ENCODE data around the gene WWP2. TPM values are rescaled to one million over a fixed set of nuclear protein-coding genes. Genes with fewer than 3 reads are reported as not detected.

Gene WWP2
- total RNA-seq, 1 experiment from 2014 or later = 40.2 TPM

- no peak for DNase-seq
- Histone ChIP-seq H3K23ac (ENCODE audit: insufficient read length, low read depth, low read length) (no peak overlapping the region), H3K4me1 (ENCODE audit: insufficient read depth, low read length) (no peaks in the 10 kb centered on the region), H3T11ph (ENCODE audit: low read length) (no peak overlapping the region), H3K79me1 (ENCODE audit: insufficient read depth, low read depth, low read length, poor library complexity, severe bottlenecking) (no peaks in the 10 kb centered on the region), H3K9ac (ENCODE audit: extremely low read depth, insufficient read length, low read length) (no peak overlapping the region), H3K56ac (ENCODE audit: insufficient read length, low read depth, low read length) (no peak overlapping the region), H2AFZ (ENCODE audit: low read length) (no peak overlapping the region), H3K4me2 (ENCODE audit: insufficient read depth, insufficient read length, low read length) (no peak overlapping the region), H4K20me1 (ENCODE audit: control insufficient read depth, insufficient read depth, insufficient read length) (no peaks in the 10 kb centered on the region), H3K4ac (ENCODE audit: low read depth, low read length) (no peak overlapping the region), H3K79me2 (ENCODE audit: insufficient read depth, low read length) (no peaks in the 10 kb centered on the region), H3K9me3 (ENCODE audit: control insufficient read depth, low read depth, low read length) (no peaks in the 10 kb centered on the region), H3K27me3 (ENCODE audit: insufficient read depth, low read length) (no peaks in the 10 kb centered on the region), H4K91ac (ENCODE audit: insufficient read length, low read depth, low read length) (no peak overlapping the region), H4K8ac (replicated peaks; ENCODE audit: insufficient read length, low read depth, low read length) (no peak overlapping the region), H3K27ac (ENCODE audit: insufficient read length, low read depth, low read length) (no peak overlapping the region), H3K18ac (ENCODE audit: insufficient read length, low read depth, low read length) (no peak overlapping the region), H2BK12ac (ENCODE audit: insufficient read length, low read depth, low read length) (no peak overlapping the region), H2AK5ac (ENCODE audit: insufficient read length, low read length) (no peak overlapping the region), H3K23me2 (ENCODE audit: insufficient read length, low read depth, low read length, poor library complexity, severe bottlenecking) (no peaks in the 10 kb centered on the region), H2BK15ac (ENCODE audit: low read depth, low read length) (no peak overlapping the region), H3K14ac (ENCODE audit: insufficient read depth, low read length) (no peak overlapping the region), H2BK5ac (ENCODE audit: insufficient read length, low read length) (no peak overlapping the region), H2BK20ac (ENCODE audit: low read depth, low read length, poor library complexity, severe bottlenecking) (no peak overlapping the region), H4K5ac (ENCODE audit: insufficient read length, low read depth, low read length) (no peak overlapping the region), H2BK120ac (ENCODE audit: low read depth, low read length, poor library complexity, severe bottlenecking) (no peak overlapping the region)
- peaks cover 0 to 28% (median 5%) of the 10 kb centered on the region in 3 experiments; a peak in 3 of 7 replicates for H3K36me3 Mint-ChIP-seq (ENCODE audit: insufficient read depth in 1 of 3, low read depth in 3 of 3)
- no peak overlapping the region for H3K27ac Mint-ChIP-seq
- no peak for TF ChIP-seq CTCF (conservative IDR thresholded peaks at IDR 0.05)
- WGBS (ENCODE audit: extremely low coverage, insufficient read length, low lambda C conversion rate) = no CpG with 5 or more reads among the region's 10 CpGs
- no peak overlapping the region for H3K4me3 Mint-ChIP-seq
- no peaks in the 10 kb centered on the region for H3K27me3 Mint-ChIP-seq (ENCODE audit: low read depth)
- no peaks in the 10 kb centered on the region for H3K9me3 Mint-ChIP-seq
- H3K4me1 Mint-ChIP-seq = peaks cover 6% of the 10 kb centered on the region in 2 experiments; a peak in 3 of 4 replicates
Measured at GRCh38 chr16:69839798-69840409, 77.8 kb downstream of the WWP2 start.

Measured in H9 (cell line).